SK-N-SH (cell line): Measurements from ENCODE around the gene MARCHF3. TPM values are rescaled to one million over a fixed set of nuclear protein-coding genes. Genes with fewer than 3 reads are reported as not detected.

ENCODE experiments used
- CTCF ChIA-PET: fragments of 300-600, 350-600 bp; formaldehyde crosslinking; extraction: SDS; loops from one replicate; lab custom pipeline; 2021; lab: Yijun Ruan, JAX
- POLR2A ChIA-PET: fragments of 350-600 bp; sonication (Branson Sonifier 250); formaldehyde crosslinking; extraction: SDS; loops from one replicate; lab custom pipeline; 2020; ENCODE audit warnings: antibody characterized with exemption, inconsistent platforms; lab: Yijun Ruan, JAX
- DNase-seq: peaks from one replicate; pipeline ENCODE4 v3.0.0; 2012
- H2AFZ ChIP-seq: fragments of 200-600 bp; sonication (generic); 2 replicates; pipeline ENCODE4 v1.8.1; 2016; ENCODE audit warnings: antibody characterized with exemption, mild to moderate bottlenecking, low read depth
- H3F3A ChIP-seq: fragments of 200-600 bp; sonication (generic); replicated peaks from 2 replicates; pipeline ENCODE3; 2016; ENCODE audit warnings: antibody characterized with exemption, mild to moderate bottlenecking; ENCODE audit not compliant: insufficient read depth
- H3K27ac ChIP-seq, 2 experiments: fragments of 200-500 bp in 1 of 2; fragments of 200-600 bp in 1 of 2; sonication (Bioruptor generic) in 1 of 2; sonication (generic), shearing (Covaris generic) in 1 of 2; 2 replicates each; pipeline versions ENCODE4 v1.5.1 to v1.6.1; 2014 to 2016; ENCODE audit warnings: low read depth in 2 of 2, inconsistent platforms in 1 of 2, low read length in 1 of 2, mild to moderate bottlenecking in 1 of 2, mixed read lengths in 1 of 2
- H3K27me3 ChIP-seq: fragments of 200-600 bp; sonication (generic), shearing (Covaris generic); 2 replicates; pipeline ENCODE4 v1.6.1; 2016; ENCODE audit warnings: mixed run types; ENCODE audit not compliant: insufficient read depth
- H3K36me3 ChIP-seq, 2 experiments: fragments of 200-500 bp in 1 of 2; fragments of 200-600 bp in 1 of 2; sonication (Bioruptor generic) in 1 of 2; sonication (generic) in 1 of 2; replicated peaks in 1 of 2; 2 replicates each; pipeline versions ENCODE3 to v1.5.1; 2014 to 2016; ENCODE audit warnings: low read length in 1 of 2, mild to moderate bottlenecking in 1 of 2; ENCODE audit not compliant: insufficient read depth in 2 of 2, control insufficient read depth in 1 of 2
- H3K4me1 ChIP-seq, 2 experiments: fragments of 200-500 bp in 1 of 2; fragments of 200-600 bp in 1 of 2; sonication (Bioruptor generic) in 1 of 2; sonication (generic), shearing (Covaris generic) in 1 of 2; 2 replicates each; pipeline versions ENCODE4 v1.5.1 to v1.6.1; 2014 to 2016; ENCODE audit warnings: low read depth in 1 of 2, low read length in 1 of 2, mixed run types in 1 of 2; ENCODE audit not compliant: insufficient read depth in 2 of 2, control insufficient read depth in 1 of 2
- H3K4me2 ChIP-seq: fragments of 200-600 bp; sonication (generic), shearing (Covaris generic); 2 replicates; pipeline ENCODE4 v1.6.1; 2017; ENCODE audit warnings: mixed run types
- H3K4me3 ChIP-seq, 2 experiments: fragments of 200-500 bp in 1 of 2; fragments of 200-600 bp in 1 of 2; sonication (Bioruptor generic) in 1 of 2; sonication (generic), shearing (Covaris generic) in 1 of 2; 2 replicates each; pipeline versions ENCODE4 v1.5.1 to v1.8.1; 2014 to 2016; ENCODE audit warnings: low read depth in 2 of 2, inconsistent platforms in 1 of 2, low read length in 1 of 2, mild to moderate bottlenecking in 1 of 2, mixed read lengths in 1 of 2, moderate library complexity in 1 of 2
- H3K79me2 ChIP-seq: fragments of 200-600 bp; sonication (generic); 2 replicates; pipeline ENCODE4 v1.8.1; 2017; ENCODE audit warnings: mild to moderate bottlenecking; ENCODE audit not compliant: insufficient read depth
- H3K9ac ChIP-seq: fragments of 200-600 bp; sonication (generic); 2 replicates; pipeline ENCODE4 v1.6.1; 2017; ENCODE audit warnings: mixed run types
- H3K9me2 ChIP-seq: fragments of 200-600 bp; sonication (generic); 2 replicates; pipeline ENCODE4 v1.6.1; 2017; ENCODE audit warnings: mixed run types
- H3K9me3 ChIP-seq: fragments of 200-600 bp; sonication (generic); 2 replicates; pipeline ENCODE4 v1.6.1; 2017; ENCODE audit warnings: mixed run types, mild to moderate bottlenecking, moderate library complexity
- H4K20me1 ChIP-seq: fragments of 200-600 bp; sonication (generic); 2 replicates; pipeline ENCODE4 v1.6.1; 2017; ENCODE audit warnings: mild to moderate bottlenecking, mixed run types; ENCODE audit not compliant: insufficient read depth
- CHD2 ChIP-seq: fragments of 150-350 bp; IDR thresholded peaks from 2 replicates; pipeline ENCODE4 v1.6.1; 2018; ENCODE audit warnings: low read length; ENCODE audit not compliant: partially characterized antibody
- ELF1 ChIP-seq: IDR thresholded peaks from 2 replicates; pipeline ENCODE4 v1.4.0; 2012
- EZH2phosphoT487 ChIP-seq: fragments of 200-600 bp; sonication (generic); IDR thresholded peaks from 2 replicates; pipeline ENCODE4 v1.6.1; 2017; ENCODE audit warnings: low read depth, mixed run types, mild to moderate bottlenecking, antibody characterized with exemption, moderate library complexity, borderline replicate concordance
- FOXM1 ChIP-seq: IDR thresholded peaks from 2 replicates; pipeline ENCODE4 v1.4.0; 2012; ENCODE audit warnings: low read depth, mild to moderate bottlenecking
- GATA2 ChIP-seq: sonication (generic); formaldehyde crosslinking; IDR thresholded peaks from 2 replicates; pipeline ENCODE4 v1.5.0; 2020; ENCODE audit warnings: mild to moderate bottlenecking, missing genetic modification reagents
- JUND ChIP-seq: IDR thresholded peaks from 2 replicates; pipeline ENCODE4 v1.4.0; 2012
- MAX ChIP-seq: IDR thresholded peaks from 2 replicates; pipeline ENCODE4 v1.4.0; 2012; ENCODE audit warnings: low read depth
- NRF1 ChIP-seq: IDR thresholded peaks from 2 replicates; pipeline ENCODE4 v1.6.1; 2012; ENCODE audit warnings: low read depth, mild to moderate bottlenecking, low read length
- RFX5 ChIP-seq: IDR thresholded peaks from 2 replicates; pipeline ENCODE4 v1.6.1; 2012; ENCODE audit warnings: mild to moderate bottlenecking, improper control_type of control experiment, low read length
- SIN3A ChIP-seq: IDR thresholded peaks from 2 replicates; pipeline ENCODE4 v1.6.1; 2012; ENCODE audit warnings: low read depth, mild to moderate bottlenecking, low read length, moderate library complexity, borderline replicate concordance
- TAF1 ChIP-seq: IDR thresholded peaks from 2 replicates; pipeline ENCODE4 v1.6.1; 2012; ENCODE audit warnings: low read depth, mild to moderate bottlenecking, low read length, moderate library complexity, borderline replicate concordance
- TCF12 ChIP-seq: IDR thresholded peaks from 2 replicates; pipeline ENCODE4 v1.4.0; 2012
- TEAD4 ChIP-seq: IDR thresholded peaks from 2 replicates; pipeline ENCODE4 v1.4.0; 2012; ENCODE audit warnings: mild to moderate bottlenecking, borderline replicate concordance; ENCODE audit not compliant: insufficient read depth
- ZBTB33 ChIP-seq: IDR thresholded peaks from 2 replicates; pipeline ENCODE4 v1.4.0; 2012; ENCODE audit warnings: low read depth, borderline replicate concordance
- WGBS: methylation state at CpG from one replicate; pipeline ENCODE4 v1.1.6; 2017; ENCODE audit warnings: low lambda C conversion rate; 5-methylcytosine and 5-hydroxymethylcytosine counted together
- polyA plus RNA-seq, 3 experiments: library from polyadenylated mRNA; depleted of rRNA; stranded (reverse); fragments of >200 nt; gene quantifications; 2 replicates each; pipeline ENCODE4 v1.2.3, GENCODE V29; 2012
- TF ChIP-seq, protein P1 (sequence below): fragments of 150-350 bp; IDR thresholded peaks from 2 replicates; pipeline ENCODE4 v1.6.1; 2016; ENCODE audit warnings: mild to moderate bottlenecking, low read depth, low read length
- TF ChIP-seq, protein P2 (sequence below): IDR thresholded peaks from 2 replicates; pipeline ENCODE4 v1.4.0; 2012; ENCODE audit warnings: low read depth, borderline replicate concordance
- TF ChIP-seq, protein P3 (sequence below): fragments of 200-600 bp; sonication (generic); IDR thresholded peaks from 2 replicates; pipeline ENCODE4 v1.6.1; 2017; ENCODE audit warnings: antibody characterized with exemption, mild to moderate bottlenecking, moderate library complexity

MARCHF3 gene
- polyA plus RNA-seq, 1 of the 3 experiments (the other 2 are of a cell fraction): 21.5 TPM

- CTCF ChIA-PET: interaction anchor here (0.6 kb wide), 1 partner anchor 12 kb away, joined by 3 read pairs; no protein-coding TSS in a partner anchor
These were observed 34.7 kb downstream of the MARCHF3 start for GRCh38 chr5:126995689-126996088.

GRCh38 chr5:126995039-126995438 is 35.3 kb downstream of the MARCHF3 start:
- Histone ChIP-seq H3K4me1 (peaks cover 17 to 35% of the 10 kb centered on the region in 2 experiments; a peak in 3 of 4 replicates), H3K9me3 (no peaks in the 10 kb centered on the region), H3K27ac (peak overlapping the region in 1 of 2 experiments; percentile 81; a peak in 2 of 4 replicates), H3K9me2 (no peaks in the 10 kb centered on the region), H3K79me2 (peaks cover 72% of the 10 kb centered on the region; the same call in 1 of the 2 replicates), H3F3A (no peaks in the 10 kb centered on the region), H3K9ac (no peak overlapping the region), H3K27me3 (no peaks in the 10 kb centered on the region), H3K4me2 (no peak overlapping the region), H3K36me3 (no peaks in the 10 kb centered on the region), H2AFZ (no peak overlapping the region), H3K4me3 (no peak overlapping the region), H4K20me1 (no peaks in the 10 kb centered on the region)
- DNase-seq: no peak
- 90% methylated on average over 3 of the region's 3 CpGs for WGBS
- TF ChIP-seq TEAD4 (no peak), ELF1 (no peak), EZH2phosphoT487 (no peak), CHD2 (no peak), TAF1 (no peak), JUND (no peak), SIN3A (no peak), GATA2 (CRISPR knock-in tag) (no peak), NRF1 (no peak), ZBTB33 (no peak), FOXM1 (no peak), MAX (no peak), TCF12 (no peak)
- TF ChIP-seq, protein P1, sequence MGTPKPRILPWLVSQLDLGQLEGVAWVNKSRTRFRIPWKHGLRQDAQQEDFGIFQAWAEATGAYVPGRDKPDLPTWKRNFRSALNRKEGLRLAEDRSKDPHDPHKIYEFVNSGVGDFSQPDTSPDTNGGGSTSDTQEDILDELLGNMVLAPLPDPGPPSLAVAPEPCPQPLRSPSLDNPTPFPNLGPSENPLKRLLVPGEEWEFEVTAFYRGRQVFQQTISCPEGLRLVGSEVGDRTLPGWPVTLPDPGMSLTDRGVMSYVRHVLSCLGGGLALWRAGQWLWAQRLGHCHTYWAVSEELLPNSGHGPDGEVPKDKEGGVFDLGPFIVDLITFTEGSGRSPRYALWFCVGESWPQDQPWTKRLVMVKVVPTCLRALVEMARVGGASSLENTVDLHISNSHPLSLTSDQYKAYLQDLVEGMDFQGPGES: no peak
- TF ChIP-seq, protein P2, sequence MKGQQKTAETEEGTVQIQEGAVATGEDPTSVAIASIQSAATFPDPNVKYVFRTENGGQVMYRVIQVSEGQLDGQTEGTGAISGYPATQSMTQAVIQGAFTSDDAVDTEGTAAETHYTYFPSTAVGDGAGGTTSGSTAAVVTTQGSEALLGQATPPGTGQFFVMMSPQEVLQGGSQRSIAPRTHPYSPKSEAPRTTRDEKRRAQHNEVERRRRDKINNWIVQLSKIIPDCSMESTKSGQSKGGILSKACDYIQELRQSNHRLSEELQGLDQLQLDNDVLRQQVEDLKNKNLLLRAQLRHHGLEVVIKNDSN: no peak
- TF ChIP-seq, protein P3, sequence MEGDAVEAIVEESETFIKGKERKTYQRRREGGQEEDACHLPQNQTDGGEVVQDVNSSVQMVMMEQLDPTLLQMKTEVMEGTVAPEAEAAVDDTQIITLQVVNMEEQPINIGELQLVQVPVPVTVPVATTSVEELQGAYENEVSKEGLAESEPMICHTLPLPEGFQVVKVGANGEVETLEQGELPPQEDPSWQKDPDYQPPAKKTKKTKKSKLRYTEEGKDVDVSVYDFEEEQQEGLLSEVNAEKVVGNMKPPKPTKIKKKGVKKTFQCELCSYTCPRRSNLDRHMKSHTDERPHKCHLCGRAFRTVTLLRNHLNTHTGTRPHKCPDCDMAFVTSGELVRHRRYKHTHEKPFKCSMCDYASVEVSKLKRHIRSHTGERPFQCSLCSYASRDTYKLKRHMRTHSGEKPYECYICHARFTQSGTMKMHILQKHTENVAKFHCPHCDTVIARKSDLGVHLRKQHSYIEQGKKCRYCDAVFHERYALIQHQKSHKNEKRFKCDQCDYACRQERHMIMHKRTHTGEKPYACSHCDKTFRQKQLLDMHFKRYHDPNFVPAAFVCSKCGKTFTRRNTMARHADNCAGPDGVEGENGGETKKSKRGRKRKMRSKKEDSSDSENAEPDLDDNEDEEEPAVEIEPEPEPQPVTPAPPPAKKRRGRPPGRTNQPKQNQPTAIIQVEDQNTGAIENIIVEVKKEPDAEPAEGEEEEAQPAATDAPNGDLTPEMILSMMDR: no peak
- ChIA-PET CTCF (no interaction called here), POLR2A (no interaction called here)

More at GRCh38 chr5:126995689-126996088, 34.7 kb downstream of the MARCHF3 start:
- Histone ChIP-seq H3F3A (no peaks in the 10 kb centered on the region), H3K4me1 (peaks cover 17 to 35% of the 10 kb centered on the region in 2 experiments; a peak in 3 of 4 replicates), H3K79me2 (peaks cover 70% of the 10 kb centered on the region; the same call in 1 of the 2 replicates), H3K4me3 (no peak overlapping the region), H3K9ac (no peak overlapping the region), H3K9me2 (no peaks in the 10 kb centered on the region), H2AFZ (no peak overlapping the region), H3K4me2 (no peak overlapping the region)
- POLR2A ChIA-PET: no interaction called here
- WGBS: 25% methylated on average over 1 of the region's 1 CpG
- no peak for TF ChIP-seq RFX5
- TF ChIP-seq TCF12: peak; percentile 24; the same call in 1 of the 2 replicates
- TF ChIP-seq, all 33 proteins: peak for 1
- H3K9me3 ChIP-seq: no peaks in the 10 kb centered on the region
- peak overlapping the region in 1 of 2 experiments; percentile 81; a peak in 2 of 4 replicates for H3K27ac ChIP-seq
- no peaks in the 10 kb centered on the region for H4K20me1 ChIP-seq
- DNase-seq: no peak
- no peaks in the 10 kb centered on the region for H3K27me3 ChIP-seq
- no peaks in the 10 kb centered on the region for H3K36me3 ChIP-seq
